Osteoblast (primary cell): ENCODE results near the gene PIMREG. TPM values are rescaled to one million over a fixed set of nuclear protein-coding genes. Genes with fewer than 3 reads are reported as not detected.
"Not testable (repeated sequence)": the region's sequence is repeated elsewhere in the genome, so short reads cannot be mapped to it uniquely, and the experiment has no call there.

ENCODE experiments used
- DNase-seq: peaks from one replicate; pipeline ENCODE4 v3.0.0; 2011; ENCODE audit warnings: low spot score, mixed read lengths; ENCODE audit not compliant: insufficient read length; ENCODE audit errors: missing footprints
- H2AFZ ChIP-seq: 2 replicates; pipeline ENCODE4 v1.6.0; 2011; ENCODE audit warnings: mild to moderate bottlenecking, low read length
- H3K27ac ChIP-seq: 2 replicates; pipeline ENCODE4 v1.5.1; 2011; ENCODE audit warnings: mild to moderate bottlenecking, low read depth, low read length, moderate library complexity
- H3K27me3 ChIP-seq: 2 replicates; pipeline ENCODE4 v1.6.0; 2012; ENCODE audit warnings: mild to moderate bottlenecking, control low read depth, inconsistent platforms, low read length, moderate library complexity; ENCODE audit not compliant: insufficient read depth
- H3K36me3 ChIP-seq: 2 replicates; pipeline ENCODE4 v1.5.1; 2011; ENCODE audit warnings: mild to moderate bottlenecking, low read length, control low read depth, moderate library complexity; ENCODE audit not compliant: insufficient read depth
- H3K4me1 ChIP-seq: 2 replicates; pipeline ENCODE4 v1.5.1; 2011; ENCODE audit warnings: mild to moderate bottlenecking, low read length, control low read depth, moderate library complexity; ENCODE audit not compliant: insufficient read depth
- H3K4me2 ChIP-seq: 2 replicates; pipeline ENCODE4 v1.6.0; 2011; ENCODE audit warnings: mild to moderate bottlenecking, low read length; ENCODE audit not compliant: insufficient read depth
- H3K4me3 ChIP-seq: fragments of 200-600 bp; sonication (generic); 3 replicates; pipeline ENCODE4 v1.5.1; 2012; ENCODE audit warnings: mild to moderate bottlenecking, low read length, inconsistent platforms; ENCODE audit not compliant: insufficient read depth
- H3K79me2 ChIP-seq: 2 replicates; pipeline ENCODE4 v1.6.0; 2012; ENCODE audit warnings: mild to moderate bottlenecking, low read length, control low read depth, inconsistent platforms; ENCODE audit not compliant: insufficient read depth
- H3K9me3 ChIP-seq: 2 replicates; pipeline ENCODE4 v1.5.1; 2011; ENCODE audit warnings: low read depth, low read length, control low read depth
- H4K20me1 ChIP-seq: 2 replicates; pipeline ENCODE4 v1.6.0; 2012; ENCODE audit warnings: mild to moderate bottlenecking, low read length, control low read depth; ENCODE audit not compliant: insufficient read depth
- total RNA-seq: library from RNA; depleted of rRNA; stranded (reverse); fragments of >200 nt; gene quantifications from 2 replicates; pipeline ENCODE4 v1.2.3, GENCODE V29; 2012
- TF ChIP-seq, protein P1 (sequence below): IDR thresholded peaks from 2 replicates; pipeline ENCODE4 v1.5.1; 2011; ENCODE audit warnings: mild to moderate bottlenecking, low read depth, low read length, moderate library complexity; ENCODE audit errors: extremely low read depth

Gene PIMREG
- total RNA-seq, 1 donor, result 5.1 TPM

DNA sequence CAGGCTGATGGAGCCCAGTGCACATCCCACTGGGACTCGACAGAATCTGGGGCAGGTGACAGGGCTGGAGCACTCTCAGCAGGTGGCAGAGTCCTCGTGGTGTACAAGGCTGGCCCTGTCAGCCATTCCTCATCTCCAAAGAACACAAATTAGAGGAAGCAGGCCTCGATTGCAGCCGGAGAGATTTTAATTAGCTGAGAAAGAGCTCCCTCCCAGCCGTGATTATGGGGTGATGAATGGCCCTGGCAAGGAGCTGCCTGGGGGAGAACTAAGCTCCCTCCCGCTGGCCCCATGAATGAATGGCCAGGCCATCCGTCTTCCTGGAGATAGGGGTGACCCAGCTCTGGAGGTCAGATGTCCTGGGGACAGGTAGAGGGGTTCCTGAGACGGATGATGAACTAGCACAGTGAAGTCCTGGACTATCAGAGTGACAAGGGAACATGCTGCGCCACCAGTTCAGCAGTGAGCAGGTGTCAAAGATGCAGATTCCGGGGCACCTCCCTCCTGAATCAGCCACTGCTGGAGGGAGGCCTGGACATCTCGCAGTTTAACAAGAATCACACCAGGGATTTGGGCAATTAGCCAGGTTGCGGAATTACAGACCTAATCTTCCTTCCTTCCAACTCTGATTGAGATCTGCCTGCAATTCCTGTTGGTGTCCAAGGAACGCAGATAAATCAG is 35.5 kb downstream of the PIMREG start:
- TF ChIP-seq, protein P1, sequence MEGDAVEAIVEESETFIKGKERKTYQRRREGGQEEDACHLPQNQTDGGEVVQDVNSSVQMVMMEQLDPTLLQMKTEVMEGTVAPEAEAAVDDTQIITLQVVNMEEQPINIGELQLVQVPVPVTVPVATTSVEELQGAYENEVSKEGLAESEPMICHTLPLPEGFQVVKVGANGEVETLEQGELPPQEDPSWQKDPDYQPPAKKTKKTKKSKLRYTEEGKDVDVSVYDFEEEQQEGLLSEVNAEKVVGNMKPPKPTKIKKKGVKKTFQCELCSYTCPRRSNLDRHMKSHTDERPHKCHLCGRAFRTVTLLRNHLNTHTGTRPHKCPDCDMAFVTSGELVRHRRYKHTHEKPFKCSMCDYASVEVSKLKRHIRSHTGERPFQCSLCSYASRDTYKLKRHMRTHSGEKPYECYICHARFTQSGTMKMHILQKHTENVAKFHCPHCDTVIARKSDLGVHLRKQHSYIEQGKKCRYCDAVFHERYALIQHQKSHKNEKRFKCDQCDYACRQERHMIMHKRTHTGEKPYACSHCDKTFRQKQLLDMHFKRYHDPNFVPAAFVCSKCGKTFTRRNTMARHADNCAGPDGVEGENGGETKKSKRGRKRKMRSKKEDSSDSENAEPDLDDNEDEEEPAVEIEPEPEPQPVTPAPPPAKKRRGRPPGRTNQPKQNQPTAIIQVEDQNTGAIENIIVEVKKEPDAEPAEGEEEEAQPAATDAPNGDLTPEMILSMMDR, result no peak
- Histone ChIP-seq H3K4me3 (no peak overlapping the region), H3K9me3 (no peaks in the 10 kb centered on the region), H3K27ac (no peak overlapping the region), H3K79me2 (no peaks in the 10 kb centered on the region), H2AFZ (no peak overlapping the region), H3K4me2 (no peak overlapping the region), H3K4me1 (no peaks in the 10 kb centered on the region), H3K36me3 (no peaks in the 10 kb centered on the region), H4K20me1 (no peaks in the 10 kb centered on the region), H3K27me3 (no peaks in the 10 kb centered on the region)
- no peak for DNase-seq

DNA sequence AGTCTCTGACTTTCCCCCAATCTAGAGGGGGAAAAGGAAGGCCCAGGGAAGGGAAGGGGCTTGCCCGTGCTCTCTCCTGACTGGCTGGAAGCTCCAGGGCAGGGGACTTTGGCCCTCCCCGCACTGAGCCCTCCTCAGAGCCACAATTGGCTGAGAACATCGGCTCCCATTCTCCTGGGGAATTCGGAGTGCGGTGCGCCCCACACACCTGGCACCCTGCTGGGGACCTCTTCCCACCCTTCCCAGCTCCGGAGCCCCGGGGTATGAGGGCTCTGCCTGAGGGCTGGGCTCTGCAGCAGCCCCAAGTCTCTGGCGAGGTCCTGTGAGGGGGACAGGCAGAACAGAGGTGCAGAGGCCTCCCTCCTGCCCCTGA is 36.0 kb downstream of the PIMREG start:
- Histone ChIP-seq H3K4me3 (no peak overlapping the region), H3K4me2 (no peak overlapping the region), H4K20me1 (no peaks in the 10 kb centered on the region), H3K79me2 (no peaks in the 10 kb centered on the region), H3K27me3 (no peaks in the 10 kb centered on the region), H3K9me3 (no peaks in the 10 kb centered on the region), H3K27ac (no peak overlapping the region), H3K4me1 (no peaks in the 10 kb centered on the region), H2AFZ (no peak overlapping the region), H3K36me3 (no peaks in the 10 kb centered on the region)
- DNase-seq, result no peak
- TF ChIP-seq, protein P1, result no peak

DNA sequence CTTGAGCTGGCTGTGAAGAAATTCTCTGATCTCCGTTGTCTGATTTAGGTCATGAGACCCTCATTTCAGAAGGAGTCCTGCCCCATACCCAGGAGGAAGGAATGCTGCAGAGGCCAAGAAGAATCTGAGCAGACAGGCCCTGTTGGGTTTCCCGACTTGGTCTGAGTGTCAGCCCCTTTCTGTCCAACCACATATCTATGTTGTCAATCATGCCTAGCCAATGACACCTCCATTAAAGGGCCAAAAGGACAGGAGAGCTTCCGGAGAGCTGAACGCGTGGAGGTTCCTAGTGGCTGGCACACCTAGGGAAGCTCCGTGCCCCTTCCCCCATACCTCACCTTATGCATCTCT is 37.8 kb downstream of the PIMREG start:
- Histone ChIP-seq H2AFZ (no peak overlapping the region), H3K27ac (no peak overlapping the region), H4K20me1 (no peaks in the 10 kb centered on the region), H3K4me3 (no peak overlapping the region), H3K4me2 (no peak overlapping the region), H3K36me3 (no peaks in the 10 kb centered on the region), H3K9me3 (no peaks in the 10 kb centered on the region), H3K27me3 (no peaks in the 10 kb centered on the region), H3K4me1 (peaks cover under 1% of the 10 kb centered on the region), H3K79me2 (no peaks in the 10 kb centered on the region)
- TF ChIP-seq, protein P1, result no peak
- no peak for DNase-seq

DNA sequence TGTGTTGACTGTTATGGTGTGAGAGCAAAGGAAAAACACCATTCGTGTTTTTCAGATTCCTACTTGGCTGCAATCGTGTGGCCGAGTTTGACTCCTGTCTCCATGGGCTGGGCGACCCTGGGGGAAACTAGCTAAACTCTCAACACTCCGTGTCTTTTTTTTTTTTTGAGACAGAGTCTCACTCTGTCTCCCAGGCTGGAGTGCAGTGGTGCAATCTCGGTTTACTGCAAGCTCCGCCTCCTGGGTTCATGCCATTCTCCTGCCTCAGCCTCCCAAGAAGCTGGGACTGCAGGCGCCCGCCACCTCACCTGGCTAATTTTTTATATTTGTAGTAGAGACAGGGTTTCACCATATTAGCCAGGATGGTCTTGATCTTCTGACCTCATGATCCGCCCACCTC is 38.5 kb downstream of the PIMREG start:
- not testable (repeated sequence) for H3K27me3 ChIP-seq, DNase-seq, H3K27ac ChIP-seq, H3K4me1 ChIP-seq, H3K36me3 ChIP-seq, H3K4me3 ChIP-seq, H2AFZ ChIP-seq, H3K79me2 ChIP-seq, H3K9me3 ChIP-seq, H4K20me1 ChIP-seq, H3K4me2 ChIP-seq
